HPDE6-E6E7 (cell line): ENCODE measurements around the gene YOD1.
"Not testable (repeated sequence)": the region's sequence is repeated elsewhere in the genome, so short reads cannot be mapped to it uniquely, and the experiment has no call there.

Experiments
- DNase-seq: peaks from one replicate; pipeline ENCODE4 v3.0.0; 2011; ENCODE audit warnings: missing footprints; ENCODE audit errors: extremely low spot score

The YOD1 gene

DNA sequence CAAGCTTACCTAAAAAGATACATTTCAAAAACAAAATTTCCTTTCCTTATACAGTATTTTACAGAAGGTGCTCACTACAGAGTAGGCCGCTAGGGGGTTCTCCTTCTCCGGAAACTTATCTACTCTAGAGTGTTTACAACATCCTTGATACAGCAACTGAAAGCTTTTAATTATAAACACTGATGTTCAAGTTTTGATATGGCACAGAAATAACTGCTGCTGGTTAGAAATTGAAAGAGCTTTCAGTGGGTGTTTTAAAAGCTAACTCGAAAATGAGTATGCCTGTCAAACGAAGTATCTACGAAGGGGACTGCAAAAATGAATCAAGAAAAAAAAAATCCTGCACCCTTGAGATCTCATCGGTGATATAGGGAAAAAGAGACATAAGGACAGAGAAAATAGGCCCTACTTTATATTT lies 1.0 kb downstream of the YOD1 start:
- DNase-seq, result no peak

DNA sequence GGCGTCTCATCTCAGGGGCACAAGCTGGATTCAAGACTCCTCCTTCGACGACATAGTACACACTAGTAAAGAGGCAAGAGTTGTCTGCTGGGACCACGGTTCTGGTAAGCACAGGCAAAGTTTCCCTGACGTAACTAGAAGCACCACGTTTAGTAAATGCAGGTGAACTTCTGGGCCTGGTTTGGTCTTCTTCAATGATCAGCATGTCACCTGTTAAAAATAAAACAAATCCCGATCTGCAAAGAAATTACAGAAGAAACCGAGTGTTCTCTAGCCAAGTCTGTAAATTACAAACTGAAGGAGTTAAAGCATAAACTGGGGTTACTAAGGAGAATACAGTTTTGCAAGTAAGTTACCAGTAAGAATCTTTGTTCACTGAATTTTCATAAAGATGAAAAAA lies 1.5 kb downstream of the YOD1 start:
- DNase-seq, result no peak

DNA sequence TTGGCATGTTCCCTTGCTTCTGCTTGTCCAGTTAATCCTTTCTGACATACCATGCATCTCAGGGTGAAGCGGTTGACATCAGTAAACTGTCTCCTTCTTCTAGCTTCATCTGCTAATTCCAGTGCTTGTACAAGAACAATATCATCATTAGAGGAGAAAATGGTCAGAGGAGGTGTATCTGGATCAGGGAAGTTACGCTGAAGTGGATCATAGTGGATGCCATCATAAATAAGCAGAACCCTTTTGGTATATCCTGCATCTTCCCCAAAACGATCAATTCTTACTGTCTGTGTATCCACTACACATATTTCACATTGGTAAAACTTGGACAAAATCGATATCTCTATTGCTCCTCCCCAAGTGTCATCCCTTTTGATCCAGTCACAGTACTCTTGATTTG lies 2.0 kb downstream of the YOD1 start:
- no peak for DNase-seq

DNA sequence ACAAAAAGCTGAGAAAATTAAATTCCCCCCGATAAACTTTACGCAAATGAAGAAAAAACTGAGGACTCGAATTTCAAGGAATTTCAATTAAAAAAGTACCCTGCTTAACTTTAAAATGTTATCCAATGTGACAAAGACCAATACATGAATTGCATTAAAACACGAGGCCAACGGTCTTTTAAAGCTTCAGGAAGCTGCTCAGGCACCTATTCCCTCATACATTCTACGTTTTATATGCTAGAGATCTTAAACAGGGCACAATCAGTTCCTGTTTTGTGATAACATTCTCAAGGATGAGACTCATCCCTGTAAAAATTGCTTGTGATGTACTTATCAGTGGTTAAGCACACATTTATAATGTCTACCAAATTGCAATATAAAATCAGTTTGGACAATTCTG lies 3.0 kb downstream of the YOD1 start:
- DNase-seq, result no peak

DNA sequence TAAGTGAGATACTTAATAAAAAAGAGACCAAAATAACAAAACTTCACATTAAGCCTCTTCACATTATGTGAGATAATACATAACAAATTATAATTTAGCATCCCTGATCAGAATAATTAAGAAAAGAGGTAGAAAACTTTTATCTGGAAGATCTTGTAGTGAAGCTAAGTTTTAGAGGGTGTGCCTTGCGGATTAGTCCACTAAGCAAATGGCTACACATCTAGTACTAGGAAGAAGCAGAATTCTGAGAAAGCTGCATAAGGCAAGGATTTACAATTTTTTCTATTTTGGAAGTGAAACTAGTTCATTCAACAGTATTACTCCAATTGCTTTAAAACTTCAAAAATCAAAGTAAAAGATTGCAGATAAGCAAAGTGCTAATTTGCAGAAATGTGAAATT lies 3.5 kb downstream of the YOD1 start:
- DNase-seq, result no peak

DNA sequence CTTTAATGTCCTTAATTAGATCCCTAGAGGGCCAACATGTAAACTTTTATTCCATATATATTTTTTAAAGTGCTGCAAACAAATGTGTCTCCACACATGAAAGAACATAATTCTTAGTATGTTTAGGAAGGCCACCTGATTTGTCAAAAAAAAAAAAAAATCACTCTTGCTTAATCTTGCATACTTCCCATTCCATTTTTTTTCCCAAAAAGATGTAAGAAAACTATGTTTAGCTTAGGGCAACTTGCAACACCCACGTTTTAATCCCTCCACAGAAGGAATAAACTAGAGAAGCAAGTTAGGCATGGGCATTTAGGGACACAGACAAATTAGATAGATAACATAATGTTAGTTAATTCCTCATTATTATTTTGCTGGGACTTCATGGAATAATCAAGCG lies 5.6 kb downstream of the YOD1 start:
- DNase-seq, result no peak

DNA sequence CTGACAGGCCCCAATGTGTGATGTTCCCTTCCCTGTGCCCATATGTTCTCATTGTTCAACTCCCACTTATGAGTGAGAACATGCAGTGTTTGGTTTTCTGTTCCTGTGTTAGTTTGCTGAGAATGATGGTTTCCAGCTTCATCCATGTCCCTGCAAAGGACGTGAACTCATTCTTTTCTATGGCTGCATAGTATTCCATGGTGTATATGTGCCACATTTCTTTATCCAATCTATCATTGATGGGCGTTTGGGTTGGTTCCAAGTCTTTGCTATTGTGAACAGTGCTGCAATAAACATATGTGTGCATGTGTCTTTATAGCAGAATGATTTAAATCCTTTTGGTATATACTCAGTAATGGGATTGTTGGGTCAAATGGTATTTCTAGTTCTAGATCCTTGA lies 9.6 kb downstream of the YOD1 start:
- DNase-seq, result not testable (repeated sequence)

DNA sequence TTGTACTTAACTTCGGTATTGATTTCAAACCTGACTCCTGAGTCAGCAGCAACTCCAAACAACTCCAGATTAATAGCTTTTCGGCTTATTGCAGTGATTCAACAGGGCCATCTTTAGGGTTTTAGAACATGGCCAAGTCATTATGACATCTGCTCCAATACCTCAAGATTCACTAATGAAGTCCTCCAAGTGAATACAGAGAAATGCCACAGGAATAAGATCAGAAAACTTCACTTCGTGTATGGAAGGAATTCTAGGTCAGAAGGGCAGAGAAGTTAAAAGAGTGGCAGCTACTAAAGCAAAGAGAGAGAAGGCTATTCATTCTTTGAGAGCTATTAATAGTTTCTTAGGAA lies 10.9 kb downstream of the YOD1 start:
- DNase-seq, result no peak

DNA sequence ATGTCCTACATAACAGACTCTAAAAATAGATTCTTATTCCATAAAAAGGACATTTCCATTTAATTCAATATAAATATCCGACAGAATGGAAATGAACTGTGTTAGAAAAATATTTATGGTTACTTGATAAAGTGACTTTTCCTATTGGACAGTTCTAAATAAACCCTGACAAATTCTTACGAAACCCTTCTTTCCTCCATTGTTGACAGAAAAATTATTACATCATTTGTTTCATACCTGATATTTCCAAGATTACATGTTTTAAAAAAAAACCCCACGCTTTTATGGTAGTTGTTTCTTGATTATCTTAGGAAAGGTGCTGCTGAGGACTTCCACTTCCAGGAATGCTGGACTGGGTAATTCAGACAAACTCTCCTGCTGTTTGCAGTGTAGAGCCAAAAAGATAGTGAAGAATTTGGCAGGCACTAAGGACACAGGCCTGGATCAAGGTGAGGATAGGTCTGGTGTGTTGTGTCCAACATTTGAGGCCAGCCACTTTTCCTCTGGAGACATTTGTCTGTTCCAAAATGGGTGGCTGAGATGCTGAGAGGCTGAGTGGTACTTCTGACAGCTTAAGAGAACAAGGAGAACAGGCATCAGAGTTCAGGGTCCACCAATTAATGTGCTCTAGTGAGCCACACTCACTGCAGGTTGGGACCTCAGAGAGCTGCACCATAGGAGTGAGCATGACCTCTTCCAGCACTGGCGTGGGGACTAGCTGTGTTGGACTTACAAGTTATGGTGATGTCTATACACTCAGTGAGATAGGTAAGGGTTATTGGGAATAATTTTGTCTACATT lies 11.4 kb downstream of the YOD1 start:
- DNase-seq, result no peak

DNA sequence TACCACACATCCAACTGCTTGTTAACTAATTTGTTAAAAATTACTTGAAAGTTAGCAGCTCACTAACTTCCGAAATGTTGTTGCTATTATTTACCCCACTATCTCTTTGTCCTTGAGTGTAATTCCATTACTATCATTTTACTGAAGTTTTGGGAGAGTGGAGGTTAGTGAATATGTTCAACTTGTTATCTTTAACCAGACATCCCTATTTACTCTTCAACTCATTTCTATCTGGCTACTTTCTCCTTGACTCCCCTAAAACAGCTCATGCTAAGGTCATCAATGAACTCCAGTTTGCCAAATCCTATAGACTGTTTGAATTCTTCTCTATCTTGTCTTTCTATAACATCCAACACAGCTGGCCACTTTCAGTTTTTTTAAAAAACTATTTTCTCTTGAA lies 14.1 kb downstream of the YOD1 start:
- DNase-seq, result no peak

DNA sequence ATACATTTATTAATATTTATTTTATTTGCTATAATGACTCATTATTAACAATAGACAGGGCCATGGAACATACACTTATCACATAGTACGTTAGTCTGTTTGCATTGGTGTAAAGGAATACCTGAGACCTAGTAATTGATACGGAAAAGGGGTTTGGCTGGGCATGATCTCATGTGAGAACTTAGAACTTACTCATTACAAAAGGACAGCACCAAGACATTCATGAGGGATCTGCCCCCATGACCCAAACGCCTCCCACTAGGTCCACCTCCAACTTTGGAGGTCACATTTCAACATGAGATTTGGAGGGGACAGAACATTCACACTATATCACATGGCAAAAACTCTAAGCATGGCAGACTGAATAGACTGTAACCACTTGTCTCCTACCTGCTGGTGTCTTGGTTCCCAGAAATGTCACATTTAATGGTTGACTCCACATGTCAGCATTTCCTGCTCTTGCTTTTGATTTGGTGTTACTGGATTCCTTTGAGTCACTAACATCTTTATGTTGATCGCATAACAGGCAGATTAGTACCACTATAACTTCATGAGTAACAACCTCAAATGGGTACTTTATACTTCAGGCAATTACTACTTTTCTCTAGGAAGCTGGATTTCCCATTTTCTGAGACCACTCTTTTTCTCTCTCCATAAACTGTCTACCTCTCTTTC lies 15.0 kb downstream of the YOD1 start:
- DNase-seq, result no peak

DNA sequence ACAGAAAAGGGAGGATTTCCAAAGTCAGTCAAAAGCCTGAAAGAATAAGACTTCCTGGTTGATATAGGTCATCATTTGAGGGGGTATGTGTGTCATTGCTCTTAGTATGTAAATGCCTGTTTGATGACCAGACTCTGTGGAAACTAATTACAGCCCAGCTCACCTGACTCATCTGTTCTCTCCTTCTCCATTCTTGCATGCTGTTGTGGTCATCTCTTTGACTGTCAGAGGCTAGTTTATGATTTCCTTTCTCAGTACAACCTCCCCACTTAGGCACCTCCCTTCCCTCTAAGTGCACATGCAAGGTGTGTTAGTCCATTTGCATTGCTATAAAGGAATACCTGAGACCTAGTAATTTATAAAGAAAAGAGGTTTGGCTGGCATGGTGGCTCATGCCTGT lies 16.0 kb downstream of the YOD1 start:
- peak; percentile 85 for DNase-seq

DNA sequence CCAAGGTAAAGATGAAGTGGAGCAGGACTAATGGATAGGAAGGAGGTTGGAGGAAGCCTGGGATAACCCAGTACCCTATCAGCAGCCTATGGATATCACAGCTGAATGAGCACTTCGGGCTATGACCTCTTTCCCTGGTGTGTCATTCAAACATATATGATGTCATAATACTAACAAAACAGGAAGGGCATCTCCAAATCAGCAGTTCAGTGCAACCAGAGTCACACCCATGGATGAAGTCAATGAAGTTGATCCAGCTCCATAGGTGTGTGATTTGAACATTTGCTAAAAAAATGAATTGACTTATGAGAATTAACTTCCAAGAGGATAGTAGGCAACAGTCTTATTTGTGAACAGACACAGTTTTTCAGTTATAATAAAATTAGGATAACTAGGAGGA lies 16.8 kb downstream of the YOD1 start:
- DNase-seq, result no peak

DNA sequence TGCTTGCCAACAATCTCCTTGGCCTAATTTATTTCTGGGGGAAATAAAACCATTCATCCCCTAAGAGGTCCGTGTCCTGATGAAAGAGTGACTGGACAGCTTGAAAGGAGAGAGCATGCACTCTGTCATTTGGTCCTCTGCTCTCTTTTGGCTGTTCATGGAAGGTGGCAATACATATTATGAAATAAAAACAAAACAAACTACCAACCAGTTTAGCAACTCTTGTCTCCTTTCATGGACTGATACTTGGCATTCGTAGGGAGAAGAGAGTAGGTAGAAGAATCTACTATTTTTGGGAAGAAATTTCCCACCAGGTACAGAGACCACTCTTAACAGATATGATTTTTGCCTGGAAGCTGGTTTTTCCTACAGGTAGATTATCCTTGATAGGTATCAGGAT lies 17.7 kb downstream of the YOD1 start:
- no peak for DNase-seq

DNA sequence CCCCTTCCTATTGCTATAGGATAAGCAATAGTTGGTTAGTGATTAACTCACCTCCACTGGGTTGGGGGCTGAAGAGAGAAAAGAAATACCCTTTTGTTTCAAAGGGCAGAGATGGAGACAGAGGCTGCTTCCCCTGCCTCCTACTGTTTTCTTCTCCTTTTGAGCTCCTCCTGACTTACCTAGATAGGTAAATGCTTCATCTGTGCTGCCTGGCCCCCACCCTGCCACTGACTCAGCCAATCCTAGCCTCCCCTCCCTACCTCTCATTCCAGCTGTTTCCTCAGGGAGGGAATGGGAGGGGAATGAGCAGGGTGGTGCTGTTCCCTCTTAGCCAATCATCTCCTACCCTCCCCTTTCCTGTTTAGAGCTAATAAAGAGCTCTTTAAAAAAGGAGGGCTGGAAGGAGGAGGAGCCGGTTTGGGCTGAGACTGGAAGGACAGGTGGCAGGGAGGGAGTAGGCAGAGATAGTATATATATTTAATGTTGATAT lies 18.4 kb downstream of the YOD1 start, which contains the start of gene C1orf116:
Gene C1orf116, minus strand, starts transcription at position 229 of the 490 bp plus-strand sequence. CDS start 5,158 bp downstream, outside the sequence.
- peak; percentile 88 for DNase-seq

DNA sequence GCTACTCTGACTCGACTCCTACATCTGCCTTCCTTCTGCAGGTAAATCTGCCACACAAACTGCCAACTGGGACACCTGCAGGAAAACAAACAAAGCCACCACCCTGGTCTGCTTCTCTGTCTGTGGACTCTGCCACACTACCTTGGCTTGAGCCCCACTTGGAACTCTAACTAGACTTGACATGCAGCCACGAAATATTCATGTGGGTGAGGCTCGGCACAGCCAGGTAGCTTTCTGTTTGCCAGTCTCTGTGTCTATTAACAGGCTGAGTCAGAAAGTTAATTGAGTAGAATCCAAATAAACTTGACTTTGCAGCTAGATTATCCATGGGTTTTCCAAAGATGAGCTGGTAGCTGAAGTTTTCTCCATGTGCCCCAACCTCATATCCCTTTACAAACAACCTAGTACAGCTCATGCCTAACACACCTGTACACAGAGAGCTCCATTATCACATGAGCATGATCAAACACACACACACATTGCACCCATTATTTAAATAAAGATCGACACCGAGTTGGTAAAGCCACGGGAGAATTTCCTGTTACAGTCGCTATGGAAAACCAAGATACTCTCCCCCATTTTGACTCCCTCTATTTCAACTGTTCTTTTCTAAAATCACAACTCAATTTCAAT lies 19.3 kb downstream of the YOD1 start:
- no peak for DNase-seq

DNA sequence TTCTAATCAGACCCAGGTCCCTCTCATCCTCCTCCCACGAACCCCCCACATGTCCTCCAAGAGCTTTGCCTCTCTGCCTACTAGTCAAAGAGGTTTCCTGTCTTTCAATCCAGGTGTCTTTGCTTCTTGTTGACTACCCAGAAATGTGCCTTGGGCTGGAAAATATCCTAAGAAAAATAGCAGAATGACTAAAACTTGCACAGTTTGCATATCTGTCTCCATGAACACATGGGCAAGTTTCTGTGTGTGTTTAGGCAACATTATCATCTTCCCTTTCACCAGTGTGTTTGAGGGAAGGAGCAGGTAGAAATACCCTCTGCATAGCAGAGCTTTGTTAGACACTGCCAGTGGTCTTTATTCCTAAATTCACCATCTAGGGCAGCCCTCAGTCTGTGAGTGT lies 20.0 kb downstream of the YOD1 start:
- no peak for DNase-seq

DNA sequence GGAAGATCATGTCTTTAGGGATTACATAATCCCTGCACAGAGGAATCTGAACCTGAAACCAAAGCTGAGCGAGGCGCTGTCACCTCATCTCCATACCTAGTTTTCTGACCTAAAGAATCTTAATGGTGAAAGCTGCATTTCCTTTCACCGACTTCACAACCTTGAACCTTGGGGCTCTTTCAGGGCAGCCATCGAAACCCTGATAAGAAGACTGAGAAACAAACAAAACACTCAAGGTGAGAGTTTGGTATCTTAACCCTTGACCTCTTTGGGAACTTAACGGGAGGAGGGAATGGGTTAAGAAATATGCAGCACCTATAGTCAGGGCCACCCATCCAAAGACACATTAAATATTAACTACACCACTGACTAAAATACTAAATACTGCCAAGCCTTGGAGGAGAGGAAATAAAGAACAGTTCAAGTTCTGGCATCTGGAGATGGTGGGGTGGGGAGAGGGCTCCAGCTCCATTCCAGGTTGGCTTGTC lies 20.4 kb downstream of the YOD1 start:
- DNase-seq, result no peak

DNA sequence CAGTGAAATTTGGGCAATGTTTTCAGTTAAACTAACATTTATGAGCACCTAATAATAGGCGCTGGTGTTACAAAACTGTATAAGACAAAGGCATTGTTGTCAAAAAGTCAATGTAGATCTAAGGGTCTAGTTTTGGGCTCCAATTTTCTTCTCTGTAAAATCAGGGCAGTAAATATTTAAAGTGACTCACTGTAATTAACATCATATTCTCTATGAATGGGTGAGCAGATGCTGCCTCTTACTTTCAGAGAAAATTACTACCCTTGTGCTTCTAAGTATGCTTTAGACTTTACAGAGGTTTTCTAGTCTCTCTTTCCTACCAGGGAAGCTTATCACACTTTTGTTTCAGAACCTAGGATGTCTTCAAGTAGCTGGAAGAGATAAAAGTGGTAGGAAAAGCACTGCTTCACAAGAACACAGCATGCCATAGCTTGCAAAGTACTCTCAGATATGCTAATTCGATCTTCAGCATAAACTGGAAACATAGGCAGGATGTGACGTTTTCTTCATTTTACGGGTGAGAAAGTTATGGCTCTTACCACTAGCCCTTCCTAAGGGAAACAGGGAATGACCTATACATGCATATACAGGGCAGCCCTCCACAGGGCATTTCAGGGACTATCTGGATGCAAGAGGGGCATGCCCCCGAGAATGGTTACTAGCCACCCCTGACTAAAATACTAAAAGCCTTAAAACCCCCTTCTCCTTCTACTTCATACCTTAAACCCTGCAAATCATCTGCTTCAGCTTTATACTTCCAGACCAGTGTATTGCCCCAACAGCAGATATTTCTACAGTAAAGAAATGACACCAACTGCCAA lies 21.1 kb downstream of the YOD1 start:
- DNase-seq, result no peak

DNA sequence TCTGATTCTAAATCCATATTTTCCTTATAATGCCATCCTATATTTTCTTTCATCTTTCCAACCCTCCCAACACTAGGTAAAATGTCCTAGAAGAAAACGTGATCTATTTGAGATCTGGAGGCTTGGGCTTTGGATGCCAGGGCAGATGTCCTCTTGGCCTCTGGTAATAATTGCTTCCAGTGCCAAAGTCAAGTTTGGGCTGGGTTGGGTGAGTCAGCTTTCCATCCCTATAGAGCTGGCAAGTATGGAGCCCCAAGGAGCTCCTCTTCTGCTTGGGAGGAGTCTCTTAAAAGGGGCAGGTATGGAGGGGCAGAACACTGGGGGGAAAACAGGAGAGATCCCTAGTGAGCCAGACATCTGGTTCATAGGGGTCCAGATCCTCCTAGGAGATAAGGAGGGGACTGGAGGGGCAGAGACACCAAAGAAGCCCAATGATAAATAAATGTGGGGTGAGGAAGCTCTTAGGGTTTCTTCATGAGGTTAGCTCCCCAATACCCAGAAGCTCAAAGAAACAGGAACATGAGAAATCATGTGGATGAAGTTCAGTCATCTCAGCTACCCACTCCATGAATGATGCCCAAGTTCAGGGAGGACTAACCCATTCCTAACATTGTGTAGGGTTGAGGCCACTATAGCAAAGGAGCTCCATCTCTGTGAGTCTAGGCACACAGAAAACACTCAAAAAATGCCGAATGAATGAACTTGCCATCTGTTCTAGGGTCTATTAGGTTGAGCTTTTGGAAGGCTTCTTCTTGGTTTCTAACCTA lies 21.9 kb downstream of the YOD1 start:
- no peak for DNase-seq

DNA sequence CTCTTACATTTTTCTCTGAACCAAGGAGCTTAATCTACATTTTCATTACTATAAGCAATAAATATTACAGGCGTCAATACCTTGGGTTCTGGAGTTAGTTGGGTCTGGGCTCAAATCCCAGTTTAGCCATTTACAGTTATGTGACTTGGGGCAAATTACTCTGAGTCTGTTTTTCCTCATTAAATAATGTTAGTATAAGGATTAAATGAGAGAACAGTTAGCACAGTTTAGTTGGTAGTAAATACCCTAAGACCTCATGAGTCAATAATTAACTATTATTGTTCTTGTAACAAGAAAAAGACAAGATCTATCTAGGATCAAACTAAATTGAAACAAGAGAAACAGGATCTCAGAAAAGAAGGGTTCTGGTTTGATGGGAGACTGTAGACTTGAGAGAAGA lies 23.1 kb downstream of the YOD1 start:
- no peak for DNase-seq
